ENCODE data around the gene LRRC28.

DNA sequence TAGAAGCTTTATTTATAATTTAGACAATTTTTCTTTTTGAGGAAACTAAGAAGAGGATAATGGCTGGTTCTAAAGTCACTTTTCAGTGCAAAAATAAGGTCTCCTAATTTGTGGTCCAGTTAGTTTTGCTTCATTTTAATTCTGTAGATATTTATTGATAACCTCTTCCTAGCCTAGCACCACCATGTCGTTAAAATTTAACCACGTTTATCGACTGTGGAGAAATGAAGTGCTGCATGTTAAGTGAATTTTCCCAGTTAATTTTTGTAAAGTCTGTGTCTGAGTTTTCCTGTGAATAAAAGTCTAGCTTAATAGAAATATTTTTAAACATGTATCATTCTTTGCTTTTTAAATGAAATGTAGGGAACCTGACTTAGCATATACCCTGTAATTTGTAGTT lies 16.7 kb downstream of the LRRC28 start:
- TF ChIP-seq POLR2A (IDR thresholded peaks at IDR 0.05) (no peak), POLR2AphosphoS5 (IDR thresholded peaks at IDR 0.05) (no peak), EP300 (IDR thresholded peaks at IDR 0.05; ENCODE audit: low read depth) (no peak)
- TF ChIP-seq, protein P1, sequence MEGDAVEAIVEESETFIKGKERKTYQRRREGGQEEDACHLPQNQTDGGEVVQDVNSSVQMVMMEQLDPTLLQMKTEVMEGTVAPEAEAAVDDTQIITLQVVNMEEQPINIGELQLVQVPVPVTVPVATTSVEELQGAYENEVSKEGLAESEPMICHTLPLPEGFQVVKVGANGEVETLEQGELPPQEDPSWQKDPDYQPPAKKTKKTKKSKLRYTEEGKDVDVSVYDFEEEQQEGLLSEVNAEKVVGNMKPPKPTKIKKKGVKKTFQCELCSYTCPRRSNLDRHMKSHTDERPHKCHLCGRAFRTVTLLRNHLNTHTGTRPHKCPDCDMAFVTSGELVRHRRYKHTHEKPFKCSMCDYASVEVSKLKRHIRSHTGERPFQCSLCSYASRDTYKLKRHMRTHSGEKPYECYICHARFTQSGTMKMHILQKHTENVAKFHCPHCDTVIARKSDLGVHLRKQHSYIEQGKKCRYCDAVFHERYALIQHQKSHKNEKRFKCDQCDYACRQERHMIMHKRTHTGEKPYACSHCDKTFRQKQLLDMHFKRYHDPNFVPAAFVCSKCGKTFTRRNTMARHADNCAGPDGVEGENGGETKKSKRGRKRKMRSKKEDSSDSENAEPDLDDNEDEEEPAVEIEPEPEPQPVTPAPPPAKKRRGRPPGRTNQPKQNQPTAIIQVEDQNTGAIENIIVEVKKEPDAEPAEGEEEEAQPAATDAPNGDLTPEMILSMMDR (IDR thresholded peaks at IDR 0.05), result no peak
